GM21423 (cell line): ENCODE results near the gene ERICH3.

ENCODE experiments used
- ATAC-seq: cut with Tn5 transposase; IDR thresholded peaks from one replicate; pipeline ENCODE4 v1.9.1; 2021; ENCODE audit warnings: mild to moderate bottlenecking, moderate library complexity; ENCODE audit not compliant: unreplicated experiment

The ERICH3 gene

GRCh38 chr1:74593887-74594866 lies 79.4 kb downstream of the ERICH3 start:
- ATAC-seq: no peak

DNA sequence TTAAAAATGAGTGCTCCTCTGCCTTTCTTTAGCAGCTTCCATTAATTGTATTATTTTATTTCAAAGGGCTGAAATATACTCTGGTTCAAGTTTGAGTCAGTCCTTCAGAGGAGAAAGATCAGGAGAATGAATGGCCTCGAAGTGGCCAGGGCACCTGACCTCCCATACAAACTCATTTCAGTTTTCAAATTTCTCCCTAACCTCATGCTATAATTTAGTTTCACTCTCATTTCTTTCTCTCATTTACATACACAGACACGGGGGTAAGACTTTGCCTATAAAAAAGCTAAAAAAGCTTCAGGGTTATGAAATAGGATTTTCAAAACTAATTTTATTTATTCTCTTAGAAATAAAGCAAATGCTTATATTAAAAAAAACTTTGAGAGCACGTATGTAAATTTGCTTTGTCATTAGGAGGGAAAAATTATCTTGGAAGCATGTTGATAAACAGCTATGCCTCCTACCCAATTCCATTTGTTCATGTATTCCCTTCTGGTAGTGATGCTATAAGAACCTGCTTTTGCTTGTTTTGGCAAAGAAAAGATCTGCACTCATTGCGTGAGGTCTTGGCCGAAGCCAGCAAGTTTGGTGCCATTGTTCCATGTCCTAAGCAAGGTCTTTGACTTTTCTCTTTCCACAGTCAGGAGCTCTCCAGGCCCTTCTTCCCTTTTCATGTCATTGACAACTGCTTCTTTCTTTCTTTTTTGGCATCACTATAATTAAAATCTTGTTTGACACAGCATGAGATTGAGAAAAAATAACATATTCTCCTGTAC lies 80.8 kb downstream of the ERICH3 start:
- ATAC-seq: no peak

GRCh38 chr1:74591949-74592348 lies 81.6 kb downstream of the ERICH3 start:
- no peak for ATAC-seq

GRCh38 chr1:74590288-74590687 lies 83.3 kb downstream of the ERICH3 start:
- no peak for ATAC-seq

GRCh38 chr1:74587888-74588287 lies 85.7 kb downstream of the ERICH3 start:
- ATAC-seq: no peak

GRCh38 chr1:74586253-74586897 lies 87.2 kb downstream of the ERICH3 start:
- no peak for ATAC-seq

- ATAC-seq: no peak
These were observed 89.4 kb downstream of the ERICH3 start for GRCh38 chr1:74584185-74584584.

GRCh38 chr1:74583397-74583796 lies 90.2 kb downstream of the ERICH3 start:
- no peak for ATAC-seq

DNA sequence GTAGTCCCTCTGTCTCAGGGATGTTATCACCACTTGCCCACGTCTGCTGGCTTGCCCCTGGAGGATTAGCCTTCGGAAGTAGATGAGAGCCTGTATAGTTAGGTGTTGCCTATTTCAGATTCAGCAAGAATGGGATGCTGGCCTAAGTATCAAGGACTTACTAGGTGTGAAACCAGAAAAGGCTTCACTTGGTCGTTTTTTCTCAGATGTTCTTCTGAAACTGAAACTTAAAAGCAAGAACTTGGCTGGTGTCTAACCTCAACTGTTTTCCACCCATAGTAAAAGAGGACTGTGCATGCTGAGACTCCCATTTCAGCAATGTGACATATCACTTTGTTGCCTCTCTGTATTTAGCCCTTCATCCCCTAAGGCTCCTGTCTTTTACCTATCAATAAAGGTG lies 94.2 kb downstream of the ERICH3 start:
- peak; percentile 99 for ATAC-seq

- ATAC-seq: no peak
These were observed 95.5 kb downstream of the ERICH3 start for GRCh38 chr1:74578101-74578500.

- no peak for ATAC-seq
These were observed 101.7 kb downstream of the ERICH3 start for GRCh38 chr1:74571891-74572290.

DNA sequence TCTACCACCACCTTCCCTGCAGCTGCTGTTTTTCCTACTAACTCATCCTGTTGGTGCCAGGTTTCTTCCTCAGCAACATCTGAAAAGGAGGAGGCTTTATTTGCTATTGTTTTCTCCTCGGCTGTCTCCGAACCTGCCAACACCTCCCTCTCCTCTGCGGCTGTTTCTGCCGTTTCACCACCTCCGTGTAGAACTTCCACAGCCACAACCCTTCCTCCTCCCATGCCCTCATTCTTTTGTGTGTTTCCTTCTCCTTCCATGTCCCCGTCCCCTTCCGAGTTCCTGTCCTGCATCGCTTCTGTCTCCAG lies 102.1 kb downstream of the ERICH3 start:
- no peak for ATAC-seq

GRCh38 chr1:74570797-74571492 lies 102.6 kb downstream of the ERICH3 start:
- ATAC-seq: no peak

- no peak for ATAC-seq
These were observed 123.7 kb downstream of the ERICH3 start for GRCh38 chr1:74549932-74550331.

- ATAC-seq: no peak
These were observed 124.4 kb downstream of the ERICH3 start for GRCh38 chr1:74548961-74549750.

DNA sequence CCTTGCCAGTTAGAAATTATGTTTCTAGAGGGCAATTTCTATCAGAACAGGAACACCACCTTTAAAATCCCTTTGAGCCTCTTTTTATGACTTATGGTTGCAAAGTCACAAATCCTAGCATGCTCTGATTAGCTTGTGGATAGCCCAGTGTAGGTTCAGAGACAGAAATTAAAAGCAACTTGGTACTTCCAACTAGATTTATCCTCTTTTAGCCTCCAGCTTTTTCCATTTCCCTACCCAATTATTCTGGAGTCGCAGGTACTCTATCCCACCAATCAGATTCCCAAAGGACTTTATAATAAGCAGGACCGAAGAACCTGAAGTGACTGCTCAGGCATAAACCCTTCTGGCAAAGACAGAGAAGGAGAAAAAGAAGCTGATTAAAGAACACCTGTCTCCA lies 127.8 kb downstream of the ERICH3 start:
- no peak for ATAC-seq

GRCh38 chr1:74534241-74534640 lies 139.4 kb downstream of the ERICH3 start:
- ATAC-seq: no peak

DNA sequence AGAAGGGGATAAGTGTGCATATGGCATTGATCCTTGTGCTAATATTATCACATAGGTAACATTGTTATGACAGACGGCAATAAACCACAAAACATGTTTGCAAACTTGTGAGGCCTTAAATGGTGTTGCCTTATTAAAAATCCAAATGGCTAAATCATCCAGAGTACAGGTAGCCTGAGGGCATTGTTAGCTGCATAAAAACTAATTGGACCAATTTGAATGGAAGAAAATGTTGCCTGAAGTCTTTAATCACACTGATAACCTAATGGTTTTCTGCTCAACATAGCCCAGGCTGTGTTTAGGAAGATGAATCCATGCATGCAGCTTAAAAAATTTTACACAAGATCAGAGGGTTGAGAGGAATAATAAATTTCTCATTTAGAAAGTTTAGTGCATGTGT lies 141.8 kb downstream of the ERICH3 start:
- no peak for ATAC-seq

GRCh38 chr1:74530892-74531291 lies 142.7 kb downstream of the ERICH3 start:
- ATAC-seq: no peak

DNA sequence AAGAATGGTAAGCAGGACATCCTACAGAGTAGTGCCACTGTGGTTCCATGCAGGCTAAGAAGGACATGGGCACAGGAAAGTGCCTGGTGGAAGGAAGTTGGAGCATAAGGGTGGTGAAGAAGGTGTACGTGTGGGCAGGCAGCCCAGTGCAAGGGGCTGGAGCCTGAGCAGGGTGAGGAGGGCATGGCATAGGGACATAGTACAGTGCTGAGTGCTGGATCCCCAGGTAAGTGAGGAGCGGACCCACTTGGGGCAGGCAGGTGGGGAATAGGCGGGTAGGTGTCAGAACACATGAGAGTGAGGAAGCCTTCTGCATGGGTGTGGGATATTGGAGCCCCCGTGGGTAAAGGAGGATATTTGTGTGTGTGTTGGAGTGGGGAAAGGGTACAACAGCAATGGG lies 145.5 kb downstream of the ERICH3 start:
- ATAC-seq: no peak
